Ishikawa (cell line): Measurements from ENCODE around the gene LYRM7.

Experiments
- CEBPB ChIP-seq: IDR thresholded peaks from 2 replicates; pipeline ENCODE4 v1.6.1; 2012
- EP300 ChIP-seq: IDR thresholded peaks from 2 replicates; pipeline ENCODE4 v1.6.1; 2012; ENCODE audit warnings: borderline replicate concordance
- TAF1 ChIP-seq: IDR thresholded peaks from 2 replicates; pipeline ENCODE4 v1.6.1; 2012; ENCODE audit warnings: low read depth, mild to moderate bottlenecking

DNA sequence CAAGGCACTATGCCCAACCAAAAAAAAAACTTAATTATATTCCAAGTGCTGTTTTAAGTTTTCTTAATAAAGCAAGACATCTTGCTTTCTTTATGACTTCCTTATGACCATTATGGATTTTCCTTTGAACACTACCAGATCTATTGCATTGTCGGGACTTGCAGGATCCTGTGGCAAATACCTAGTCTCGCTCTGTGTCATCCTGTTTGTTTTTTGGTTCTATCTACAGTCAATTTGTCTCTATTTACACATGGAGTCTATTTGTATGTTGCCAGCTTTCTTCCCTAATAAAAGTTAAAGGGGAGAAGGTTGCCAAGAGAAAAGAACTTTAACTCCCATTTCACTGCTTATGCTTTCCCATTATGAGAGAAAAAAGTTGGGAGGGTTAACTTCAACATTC lies 10.6 kb upstream of the LYRM7 start:
- no peak for TF ChIP-seq EP300
- TF ChIP-seq TAF1 = no peak
- TF ChIP-seq CEBPB = no peak
